CD4-positive, alpha-beta T cell treated with Interleukin-1 beta for 1 hour (primary cell): ENCODE data around the gene RNF227.
"Not testable (repeated sequence)": the region's sequence is repeated elsewhere in the genome, so short reads cannot be mapped to it uniquely, and the experiment has no call there.

Experiments used
- DNase-seq, 2 donors: peaks; one replicate each; pipeline ENCODE4 v3.0.0-alpha.2; 2020 to 2022

RNF227 gene

GRCh38 chr17:7887482-7888183, 28.5 kb downstream of the RNF227 start:
- DNase-seq = peak; percentile 94 to 96

DNA sequence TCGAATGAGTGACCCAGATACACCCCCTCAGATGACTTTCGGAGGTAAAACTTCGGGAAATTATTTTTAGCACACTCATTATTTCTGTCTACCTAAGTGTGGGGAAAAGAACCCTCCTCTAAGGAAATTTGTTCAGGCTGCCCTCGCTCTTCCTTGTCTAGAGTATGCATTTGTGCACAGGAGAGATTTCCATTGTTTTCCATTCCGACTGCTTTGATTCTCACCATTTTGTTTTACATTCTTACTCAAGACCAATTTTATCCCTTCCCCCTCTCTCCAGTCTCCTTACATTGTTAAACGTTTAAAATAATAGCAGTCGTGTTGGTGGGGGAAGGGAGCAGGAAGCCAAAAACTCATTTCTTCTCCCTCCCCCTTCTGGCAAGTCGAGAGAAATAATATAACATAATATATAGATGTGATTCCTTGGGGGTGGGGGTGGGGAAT, 29.0 kb downstream of the RNF227 start:
- no peak for DNase-seq

DNA sequence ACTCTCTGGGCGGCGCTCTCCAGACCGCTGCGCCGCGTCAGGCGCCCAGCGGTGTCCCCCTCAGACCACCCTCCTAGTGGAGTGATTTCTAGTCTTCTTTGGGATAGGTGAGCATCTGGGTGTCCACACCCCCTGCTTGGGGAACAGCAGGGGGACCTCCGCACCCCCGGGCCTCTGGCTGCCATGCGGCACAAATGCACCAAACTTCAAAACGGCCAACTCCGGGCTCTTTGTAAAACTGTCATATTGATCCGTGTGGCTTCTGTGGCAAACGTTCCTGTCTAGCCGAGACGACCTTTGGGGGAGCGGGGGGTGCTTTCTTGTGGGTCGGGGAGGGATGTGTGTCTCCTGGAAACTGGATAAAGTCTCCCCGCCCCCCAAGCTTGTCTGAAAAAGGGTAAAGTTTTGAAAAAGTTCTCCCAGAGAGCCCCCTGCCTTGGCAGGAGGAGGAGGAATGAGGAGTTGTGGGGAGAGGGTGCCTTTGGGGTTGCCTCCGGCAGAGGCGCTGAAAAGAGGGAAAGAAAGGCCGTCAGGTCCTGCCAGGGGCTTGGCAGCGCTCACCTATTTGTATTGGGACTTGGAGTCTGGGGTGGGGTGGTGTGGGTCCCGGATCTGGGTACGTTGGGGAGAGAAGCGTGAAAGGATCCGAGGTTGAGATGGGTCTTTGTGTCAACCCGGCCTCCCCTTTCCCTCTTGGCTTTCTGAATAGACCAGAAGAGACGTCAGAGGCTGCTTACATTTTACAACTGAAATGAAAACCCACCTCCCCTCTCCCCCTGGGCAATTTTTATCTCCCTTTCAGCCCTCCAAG, 29.7 kb downstream of the RNF227 start:
- peak; percentile 71 to 75 for DNase-seq

DNA sequence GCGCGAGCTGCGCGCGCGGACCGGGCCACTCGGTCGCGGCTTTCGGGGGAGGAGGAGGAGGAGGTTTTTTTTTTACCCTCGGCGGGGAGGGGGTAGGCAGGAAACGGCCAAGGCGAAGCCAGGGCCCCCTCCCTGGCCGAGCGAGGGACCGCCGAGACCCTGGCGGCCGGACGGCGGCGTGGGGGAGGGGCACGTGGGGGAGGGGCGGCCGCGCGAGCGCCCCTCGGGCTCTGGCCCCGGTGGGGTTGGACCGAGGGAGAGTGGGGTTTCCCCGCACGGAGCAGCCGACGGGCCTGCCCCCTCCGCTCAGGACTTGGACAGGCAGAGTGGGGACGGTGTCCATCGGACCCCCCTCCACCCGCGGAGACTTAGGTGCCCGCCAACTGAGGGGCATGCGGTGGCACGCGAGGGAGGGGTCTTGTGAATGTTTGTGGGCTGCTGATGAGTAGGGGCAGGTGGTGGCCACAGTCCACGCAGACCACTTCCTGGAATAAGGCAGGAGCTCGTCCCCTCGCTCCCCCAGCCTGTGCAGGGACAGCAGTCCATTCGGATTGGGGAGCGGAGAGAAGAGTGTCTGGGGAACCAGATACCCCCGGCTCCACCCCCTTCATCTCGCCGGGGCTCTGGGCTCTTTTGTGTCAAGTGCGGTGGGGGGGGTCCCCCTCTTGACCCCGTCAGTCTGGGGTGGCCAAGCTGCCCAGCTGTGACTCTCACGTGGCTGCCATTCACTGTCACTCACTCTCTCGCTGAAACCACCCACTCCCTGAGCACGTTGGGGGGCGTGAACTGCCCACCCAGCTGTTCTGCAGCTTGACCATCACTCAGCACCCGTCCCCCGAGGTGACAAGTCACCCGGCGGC, 30.5 kb downstream of the RNF227 start:
- DNase-seq = peak; percentile 54 to 61

- DNase-seq = peak; percentile 45 to 50
Measured at GRCh38 chr17:7884581-7885366, 31.3 kb downstream of the RNF227 start.

DNA sequence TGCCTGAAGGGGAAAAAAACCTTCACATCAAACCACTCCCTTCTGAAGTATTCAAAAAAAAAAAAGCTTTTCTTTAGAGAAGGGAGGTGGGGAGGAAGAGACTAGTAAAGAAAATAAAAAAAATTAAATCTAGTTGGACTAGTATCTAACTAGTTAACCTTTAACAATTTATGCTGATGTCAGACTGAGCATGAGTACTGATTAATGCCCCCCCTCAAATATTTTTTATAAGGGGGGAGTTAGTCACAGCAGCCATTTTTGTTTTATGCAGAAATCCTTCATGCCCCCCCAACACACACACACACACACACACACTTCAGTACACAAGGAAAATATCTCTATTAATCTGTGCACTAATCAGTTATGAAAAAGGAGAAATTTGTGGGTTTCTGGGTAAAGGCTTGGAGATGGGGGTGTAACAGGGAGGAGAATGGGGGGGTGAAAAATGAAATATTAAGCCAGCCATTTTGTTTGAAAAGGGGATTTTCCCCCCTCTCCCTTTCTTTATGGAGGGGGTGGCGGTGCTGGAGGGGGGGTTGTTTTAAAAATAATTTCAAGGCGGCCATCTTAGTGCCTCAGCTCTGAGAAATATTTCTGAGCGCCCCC, 32.2 kb downstream of the RNF227 start:
- peak; percentile 56 to 72 for DNase-seq

GRCh38 chr17:7882629-7883028, 33.5 kb downstream of the RNF227 start:
- no peak for DNase-seq

GRCh38 chr17:7882068-7882467, 34.0 kb downstream of the RNF227 start:
- no peak for DNase-seq

DNA sequence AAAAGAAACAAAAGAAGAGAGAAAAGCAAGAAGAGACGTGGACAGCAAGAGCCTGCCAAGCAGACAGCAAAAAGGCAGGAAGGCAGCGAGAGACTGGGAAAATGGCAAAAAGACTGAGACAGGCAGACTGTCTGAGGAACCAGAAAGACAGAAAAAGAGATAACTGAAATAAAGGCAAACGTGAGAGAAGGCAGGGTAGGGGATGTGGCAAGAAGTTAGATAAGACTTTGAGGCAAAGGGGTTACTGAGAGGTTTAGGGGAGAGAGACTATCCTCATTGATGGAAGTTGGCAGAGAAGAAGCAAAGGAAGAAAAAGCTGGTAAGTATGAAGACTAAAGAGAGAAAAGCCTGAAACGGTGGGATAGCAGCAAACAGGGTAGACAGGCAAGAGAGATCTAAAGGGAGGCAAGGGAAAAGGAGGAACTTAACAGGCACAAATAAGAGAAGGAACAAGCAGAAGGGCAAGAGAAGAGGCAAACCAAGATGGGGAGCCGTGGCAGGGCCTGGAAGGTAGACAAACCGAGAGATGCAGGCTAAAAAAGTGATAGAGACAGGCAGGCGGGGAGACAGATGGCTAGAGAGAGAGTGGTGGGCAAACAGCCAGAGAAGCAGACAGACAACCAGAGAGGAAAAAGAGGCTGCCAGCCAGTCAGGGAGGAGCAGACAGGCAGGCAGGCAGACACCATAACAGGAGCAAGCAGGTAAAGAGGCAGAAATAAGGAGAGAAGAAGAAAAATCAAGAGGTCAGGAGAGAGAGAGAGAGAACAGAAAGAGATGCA, 34.6 kb downstream of the RNF227 start:
- DNase-seq = no peak

DNA sequence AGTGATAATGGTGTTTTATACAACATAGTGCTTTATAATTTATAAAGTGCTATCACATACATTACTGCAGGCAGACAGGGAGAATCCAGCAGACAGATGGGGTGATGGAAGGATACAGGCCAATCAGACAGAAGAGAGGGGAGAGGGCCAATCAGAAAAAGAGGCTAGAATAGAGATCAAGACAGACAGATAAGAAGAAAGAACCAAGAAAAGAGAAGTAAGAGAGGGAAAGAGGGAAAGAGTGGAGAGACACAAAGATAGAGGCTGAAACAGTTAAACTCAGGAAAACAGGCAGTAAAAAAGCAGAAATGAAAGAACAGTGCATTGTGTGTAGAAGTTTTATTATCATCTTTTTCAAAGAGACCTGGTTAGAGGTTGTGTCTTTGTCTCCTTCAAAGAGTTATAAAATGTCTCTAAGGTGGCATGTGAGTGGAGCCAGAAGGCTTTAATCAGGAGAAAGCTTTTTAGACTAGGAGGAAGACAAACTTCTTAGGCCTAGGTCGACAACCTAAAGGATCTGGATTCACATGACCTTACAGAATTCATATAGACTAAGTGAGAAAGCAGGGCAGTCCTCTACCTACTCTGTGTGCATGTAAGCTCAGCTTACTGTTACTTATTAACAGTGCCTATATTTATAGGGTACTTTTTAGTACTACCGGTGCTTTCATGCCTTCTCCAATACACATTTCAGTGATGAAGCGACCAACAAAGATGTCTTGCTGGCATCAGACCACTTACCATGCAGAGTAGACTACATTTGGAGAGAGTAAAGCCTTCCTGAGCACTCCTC, 35.8 kb downstream of the RNF227 start:
- DNase-seq = no peak

DNA sequence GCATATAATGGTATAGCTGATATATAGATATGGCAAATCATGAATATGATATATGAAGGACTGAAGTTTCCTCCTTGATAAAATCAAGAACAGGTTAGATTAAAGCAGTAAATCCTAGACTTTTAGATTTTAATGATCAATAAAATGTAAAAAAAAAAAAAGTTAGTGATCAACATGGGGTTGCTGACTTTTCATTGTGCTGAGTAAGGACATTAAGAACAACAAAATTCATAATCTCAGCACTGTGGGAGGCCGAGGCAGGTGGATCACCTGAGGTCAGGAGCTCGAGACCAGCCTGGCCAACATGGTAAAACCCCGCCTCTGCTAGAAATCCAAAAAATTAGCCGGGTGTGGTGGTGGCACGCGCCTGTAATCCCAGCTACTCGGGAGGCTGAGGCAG, 37.9 kb downstream of the RNF227 start:
- DNase-seq = no peak

DNA sequence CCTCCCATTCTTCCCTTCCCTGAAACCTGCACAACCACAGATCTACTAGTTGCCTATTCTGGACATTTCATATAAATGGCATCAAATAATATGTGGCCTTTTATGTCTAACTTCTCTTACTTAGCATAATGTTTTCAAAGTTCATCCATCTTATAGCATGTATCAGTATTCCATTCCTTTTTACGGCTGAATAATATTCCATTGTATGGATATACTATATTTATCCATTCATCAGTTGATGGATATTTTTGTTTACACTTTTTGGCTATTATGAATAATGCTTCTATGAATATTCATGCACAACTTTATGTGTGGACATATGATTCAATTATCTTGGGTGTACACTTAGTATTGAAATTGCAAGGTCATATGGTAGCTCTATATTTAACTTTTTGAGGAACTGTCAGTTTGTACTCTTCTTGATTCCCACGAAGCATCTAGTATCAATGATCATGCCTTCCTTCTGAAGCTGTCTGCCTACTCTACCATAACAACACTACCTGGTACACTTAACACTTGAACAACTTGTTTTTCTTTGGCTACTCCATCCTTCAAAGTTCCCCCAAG, 40.2 kb downstream of the RNF227 start:
- no peak for DNase-seq

- DNase-seq = no peak
Measured at GRCh38 chr17:7873051-7873450, 43.0 kb downstream of the RNF227 start.

- peak in 1 of 2 donors; percentile 26 for DNase-seq
Measured at GRCh38 chr17:7867881-7868329, 48.2 kb downstream of the RNF227 start.

DNA sequence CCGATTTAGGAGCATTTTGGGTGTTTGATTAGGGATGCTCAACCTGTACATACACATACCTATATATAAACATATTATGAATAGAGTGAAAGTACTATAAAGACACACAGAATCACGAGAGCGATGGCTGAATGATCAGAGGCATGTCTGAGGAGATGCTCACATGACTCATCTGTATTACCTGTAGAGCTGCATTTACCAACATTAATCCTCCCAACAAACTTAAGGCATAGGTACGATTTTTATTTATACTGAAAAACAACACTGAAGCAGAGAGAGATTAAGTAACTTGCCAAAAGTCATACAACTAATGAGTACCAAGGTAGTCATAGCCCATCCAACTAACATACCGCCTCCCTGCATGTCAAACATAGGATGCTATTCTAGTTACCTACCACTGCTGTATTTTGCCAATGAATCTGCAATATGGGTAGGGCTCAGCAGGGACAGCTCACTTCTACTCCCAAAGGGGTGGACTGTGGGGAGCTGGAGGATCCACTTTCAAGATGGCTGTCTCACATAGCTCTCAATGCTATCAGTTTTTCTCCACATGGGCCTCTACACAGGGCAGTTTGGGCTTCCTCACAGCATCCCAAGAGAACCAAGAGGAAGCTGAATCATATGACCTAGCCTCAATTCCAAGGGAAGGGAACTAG, 51.0 kb downstream of the RNF227 start:
- DNase-seq = no peak

DNA sequence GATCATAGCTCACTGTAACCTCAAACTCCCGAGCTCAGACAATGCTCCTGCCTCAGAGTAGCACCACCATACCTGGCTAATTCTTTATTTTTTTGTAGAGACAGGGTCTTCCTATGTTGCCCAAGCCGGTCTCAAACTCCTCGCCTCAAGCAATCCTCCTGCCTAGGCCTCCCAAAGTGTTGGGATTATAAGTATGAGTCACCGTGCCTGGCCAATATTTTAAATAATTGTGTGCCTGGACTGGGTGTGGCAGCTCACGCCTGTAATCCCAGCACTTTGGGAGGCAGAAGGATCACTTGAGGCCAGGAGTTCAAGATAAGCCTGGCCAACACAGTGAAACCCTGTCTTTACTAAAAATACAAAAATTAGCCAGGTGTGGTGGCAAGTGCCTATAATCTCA, 51.7 kb downstream of the RNF227 start:
- DNase-seq = not testable (repeated sequence)
